Cardiac fibroblast (primary cell): ENCODE data around the gene MMRN2.
"Not testable (repeated sequence)": the region's sequence is repeated elsewhere in the genome, so short reads cannot be mapped to it uniquely, and the experiment has no call there.

ENCODE experiments used
- DNase-seq, 2 donors: peaks; one replicate each; pipeline versions ENCODE4 v3.0.0 to v3.0.0-alpha.2; 2010; ENCODE audit warnings: low read depth in 2 of 2
- H3K4me3 ChIP-seq, 2 donors: replicated peaks in 1 of 2; 1 replicate in 1 of 2; 2 replicates in 1 of 2; pipeline ENCODE4 v1.5.1; 2011; ENCODE audit warnings: low read depth in 2 of 2, low read length in 2 of 2, mild to moderate bottlenecking in 2 of 2, moderate library complexity in 1 of 2
- CTCF ChIP-seq: IDR thresholded peaks from one replicate; pipeline ENCODE4 v1.5.1; 2011; ENCODE audit warnings: low read depth, mild to moderate bottlenecking, low read length, inconsistent platforms

MMRN2 gene

GRCh38 chr10:86942441-86943315 lies 14.7 kb downstream of the MMRN2 start:
- DNase-seq = no peak
- no peak for TF ChIP-seq CTCF

GRCh38 chr10:86941991-86942421 lies 15.4 kb downstream of the MMRN2 start:
- DNase-seq = no peak
- TF ChIP-seq CTCF = no peak
- no peak overlapping the region for H3K4me3 ChIP-seq

More at GRCh38 chr10:86942441-86943315, 14.7 kb downstream of the MMRN2 start:
- H3K4me3 ChIP-seq = no peak overlapping the region

- no peak for TF ChIP-seq CTCF
- no peak overlapping the region for H3K4me3 ChIP-seq
- no peak for DNase-seq
These were observed 16.0 kb downstream of the MMRN2 start for GRCh38 chr10:86941426-86941825.

- no peak for DNase-seq
- no peak for TF ChIP-seq CTCF
These were observed 16.7 kb downstream of the MMRN2 start for GRCh38 chr10:86940677-86941076.

GRCh38 chr10:86940076-86940475 lies 17.3 kb downstream of the MMRN2 start:
- not testable (repeated sequence) for H3K4me3 ChIP-seq, DNase-seq

More at GRCh38 chr10:86940677-86941076, 16.7 kb downstream of the MMRN2 start:
- no peak overlapping the region for H3K4me3 ChIP-seq

- TF ChIP-seq CTCF = no peak
- no peak overlapping the region for H3K4me3 ChIP-seq
- DNase-seq = no peak
These were observed 19.2 kb downstream of the MMRN2 start for GRCh38 chr10:86938260-86938659.

- TF ChIP-seq CTCF = no peak
- no peak overlapping the region for H3K4me3 ChIP-seq
- no peak for DNase-seq
These were observed 19.8 kb downstream of the MMRN2 start for GRCh38 chr10:86937502-86938154.
